HG03575 (cell line): Measurements from ENCODE around the gene KBTBD3.
"Not testable (repeated sequence)": the region's sequence is repeated elsewhere in the genome, so short reads cannot be mapped to it uniquely, and the experiment has no call there.

Source experiments
- ATAC-seq: cut with Tn5 transposase; IDR thresholded peaks from one replicate; pipeline ENCODE4 v1.9.1; 2021; ENCODE audit not compliant: unreplicated experiment, insufficient number of reproducible peaks, low FRiP score; ENCODE audit errors: extremely low read depth

KBTBD3 gene

GRCh38 chr11:106061954-106062949 lies 14.9 kb downstream of the KBTBD3 start:
- no peak for ATAC-seq

GRCh38 chr11:106061249-106061784 lies 15.8 kb downstream of the KBTBD3 start:
- ATAC-seq, result no peak

DNA sequence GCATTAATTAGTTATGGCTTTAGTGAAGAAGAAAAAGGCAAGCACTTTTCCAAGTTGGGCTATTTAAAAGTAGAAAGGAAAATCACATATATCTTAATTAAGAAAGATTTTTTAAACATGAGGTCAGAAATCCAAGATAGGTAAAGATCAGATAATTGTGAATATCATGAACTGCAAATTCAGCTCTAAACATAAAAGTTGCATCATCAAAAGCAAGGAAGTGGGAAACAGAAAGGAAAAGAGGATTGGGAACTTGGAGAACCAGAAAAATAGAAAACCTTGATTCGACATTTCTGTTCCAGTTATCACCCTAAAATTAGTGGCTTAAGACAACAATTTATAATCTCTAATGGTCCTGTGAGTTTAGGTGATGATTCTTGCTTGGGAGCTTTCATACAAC lies 17.5 kb downstream of the KBTBD3 start:
- no peak for ATAC-seq

GRCh38 chr11:106058377-106058776 lies 18.8 kb downstream of the KBTBD3 start:
- ATAC-seq, result not testable (repeated sequence)

DNA sequence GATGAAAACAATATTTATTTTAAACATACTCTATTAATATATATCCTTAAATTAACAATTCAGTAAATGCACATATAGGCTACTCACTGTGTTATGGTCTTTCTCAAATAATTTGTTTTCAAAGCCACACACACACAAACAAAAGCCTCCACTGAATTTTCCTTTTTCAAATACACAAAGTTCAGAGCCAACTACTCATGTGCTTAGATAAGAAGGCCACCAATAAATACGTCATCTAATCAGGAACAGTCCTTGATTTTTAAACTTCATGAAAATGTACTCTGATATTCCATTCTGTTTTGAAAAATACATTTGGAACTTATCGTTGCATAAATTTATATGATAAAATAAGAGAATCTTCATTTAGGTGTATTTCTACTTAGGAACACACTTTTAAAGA lies 26.0 kb downstream of the KBTBD3 start:
- ATAC-seq, result no peak

GRCh38 chr11:106049727-106050476 lies 27.2 kb downstream of the KBTBD3 start:
- no peak for ATAC-seq

- ATAC-seq, result no peak
Measured at GRCh38 chr11:106047631-106048030, 29.5 kb downstream of the KBTBD3 start.

DNA sequence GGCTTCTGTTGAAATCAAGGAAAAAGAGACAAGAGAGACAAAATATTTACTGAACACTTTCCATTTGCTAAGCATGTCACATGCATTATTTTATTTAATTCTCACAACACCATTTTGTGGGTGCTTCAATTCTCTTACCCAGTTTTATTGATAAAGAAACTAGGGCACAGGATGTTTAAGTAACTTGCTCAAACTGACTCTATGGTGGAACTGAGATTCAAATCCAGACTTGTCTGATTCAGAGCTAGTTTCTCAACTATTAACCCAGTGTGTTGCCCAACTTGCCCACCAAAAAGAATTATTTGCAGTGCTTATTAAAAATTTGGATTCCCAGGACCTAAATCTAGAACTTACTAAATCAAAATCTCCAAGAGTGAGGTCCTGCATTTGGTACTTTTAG lies 33.6 kb downstream of the KBTBD3 start:
- no peak for ATAC-seq

GRCh38 chr11:106032861-106033260 lies 44.3 kb downstream of the KBTBD3 start:
- no peak for ATAC-seq

- ATAC-seq, result no peak
Measured at GRCh38 chr11:106031936-106032335, 45.2 kb downstream of the KBTBD3 start.

- ATAC-seq, result no peak
Measured at GRCh38 chr11:106031202-106031810, 45.8 kb downstream of the KBTBD3 start.

GRCh38 chr11:106030609-106031008 lies 46.5 kb downstream of the KBTBD3 start:
- no peak for ATAC-seq

GRCh38 chr11:106022795-106023275 lies 54.3 kb downstream of the KBTBD3 start:
- no peak for ATAC-seq

GRCh38 chr11:106021967-106022794 lies 55.0 kb downstream of the KBTBD3 start, which contains the start of gene MSANTD4:
MSANTD4 (minus strand) TSS chr11:106022240; CDS start chr11:106010917, 11,323 bp downstream.
- peak; percentile 97 for ATAC-seq

- no peak for ATAC-seq
Measured at GRCh38 chr11:106021181-106021966, 55.8 kb downstream of the KBTBD3 start.

GRCh38 chr11:106017093-106017492 lies 60.1 kb downstream of the KBTBD3 start:
- no peak for ATAC-seq

DNA sequence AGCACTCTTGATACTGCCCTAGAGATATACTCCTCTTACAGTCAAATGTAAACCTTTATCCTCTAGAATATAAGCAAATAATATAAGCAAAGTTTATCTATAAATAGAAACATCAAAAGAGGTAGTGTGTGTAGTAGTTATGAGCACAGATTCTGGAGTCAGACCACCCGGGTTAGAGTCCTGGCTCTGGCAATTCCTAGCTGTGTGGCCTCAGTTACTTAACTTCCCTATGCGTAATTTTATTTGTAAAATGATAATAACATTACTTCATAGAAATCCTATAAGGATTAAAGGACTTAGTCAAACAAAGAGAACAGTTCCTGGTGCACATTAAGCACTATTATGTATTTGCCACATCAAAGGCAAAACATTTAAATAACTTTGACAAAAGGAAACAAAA lies 62.1 kb downstream of the KBTBD3 start:
- no peak for ATAC-seq

DNA sequence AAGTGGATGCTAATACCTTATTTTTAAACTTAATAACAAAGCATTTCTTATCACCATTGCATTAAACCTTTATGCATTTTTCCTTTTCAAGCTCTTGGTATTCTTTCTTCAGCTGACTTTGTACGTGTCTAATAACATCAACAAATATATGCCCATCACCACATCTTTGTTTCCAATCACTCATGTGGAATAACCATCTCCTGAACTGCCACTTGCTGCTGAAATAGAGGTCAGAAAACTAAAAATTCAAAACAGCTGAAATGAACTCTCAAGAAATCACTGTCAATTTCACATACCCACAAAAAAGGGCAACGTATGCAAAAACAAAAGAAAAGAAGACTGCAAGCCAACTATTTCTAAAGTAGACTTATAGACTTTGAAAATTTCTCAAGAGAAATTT lies 62.5 kb downstream of the KBTBD3 start:
- ATAC-seq, result no peak
